ENCODE results near the gene PCDH9.

The PCDH9 gene

GRCh38 chr13:67224148-67224846 is 5.8 kb downstream of the PCDH9 start:
- peak; percentile 40 for DNase-seq (ENCODE audit: low read depth)

- no peak for DNase-seq (ENCODE audit: low read depth)
Observed at GRCh38 chr13:67223742-67224141, 6.4 kb downstream of the PCDH9 start.

GRCh38 chr13:67223024-67223423 is 7.1 kb downstream of the PCDH9 start:
- no peak for DNase-seq (ENCODE audit: low read depth)

GRCh38 chr13:67221630-67222226 is 8.4 kb downstream of the PCDH9 start:
- no peak for DNase-seq (ENCODE audit: low read depth)

- DNase-seq (ENCODE audit: low read depth): no peak
Observed at GRCh38 chr13:67219113-67219512, 11.0 kb downstream of the PCDH9 start.

GRCh38 chr13:67217880-67218279 is 12.3 kb downstream of the PCDH9 start:
- no peak for DNase-seq (ENCODE audit: low read depth)

GRCh38 chr13:67216864-67217263 is 13.3 kb downstream of the PCDH9 start:
- DNase-seq (ENCODE audit: low read depth): no peak

GRCh38 chr13:67210208-67210607 is 19.9 kb downstream of the PCDH9 start:
- no peak for DNase-seq (ENCODE audit: low read depth)

GRCh38 chr13:67208552-67208951 is 21.6 kb downstream of the PCDH9 start:
- DNase-seq (ENCODE audit: low read depth): no peak

- DNase-seq (ENCODE audit: low read depth): no peak
Observed at GRCh38 chr13:67204764-67205163, 25.4 kb downstream of the PCDH9 start.

GRCh38 chr13:67200605-67201004 is 29.5 kb downstream of the PCDH9 start:
- no peak for DNase-seq (ENCODE audit: low read depth)

- no peak for DNase-seq (ENCODE audit: low read depth)
Observed at GRCh38 chr13:67200183-67200582, 30.0 kb downstream of the PCDH9 start.

GRCh38 chr13:67197704-67198103 is 32.4 kb downstream of the PCDH9 start:
- no peak for DNase-seq (ENCODE audit: low read depth)

- DNase-seq (ENCODE audit: low read depth): no peak
Observed at GRCh38 chr13:67193979-67194378, 36.2 kb downstream of the PCDH9 start.

GRCh38 chr13:67192751-67193150 is 37.4 kb downstream of the PCDH9 start:
- no peak for DNase-seq (ENCODE audit: low read depth)

- no peak for DNase-seq (ENCODE audit: low read depth)
Observed at GRCh38 chr13:67186995-67187569, 43.1 kb downstream of the PCDH9 start.

GRCh38 chr13:67184247-67184646 is 45.9 kb downstream of the PCDH9 start:
- no peak for DNase-seq (ENCODE audit: low read depth)

- DNase-seq (ENCODE audit: low read depth): no peak
Observed at GRCh38 chr13:67183151-67183550, 47.0 kb downstream of the PCDH9 start.

- no peak for DNase-seq (ENCODE audit: low read depth)
Observed at GRCh38 chr13:67175836-67176459, 54.2 kb downstream of the PCDH9 start.

GRCh38 chr13:67168384-67168783 is 61.8 kb downstream of the PCDH9 start:
- no peak for DNase-seq (ENCODE audit: low read depth)

- no peak for DNase-seq (ENCODE audit: low read depth)
Observed at GRCh38 chr13:67167420-67167819, 62.7 kb downstream of the PCDH9 start.

- DNase-seq (ENCODE audit: low read depth): no peak
Observed at GRCh38 chr13:67161176-67161575, 69.0 kb downstream of the PCDH9 start.

- DNase-seq (ENCODE audit: low read depth): no peak
Observed at GRCh38 chr13:67158903-67159302, 71.2 kb downstream of the PCDH9 start.

Data from HS-27A (cell line).